Measurements from ENCODE around the gene RPL31. TPM values are rescaled to one million over a fixed set of nuclear protein-coding genes. Genes with fewer than 3 reads are reported as not detected.

The RPL31 gene
- total and polyA plus RNA-seq, 4 donors, result 1,020 to 6,954 (median 2,548) TPM

GRCh38 chr2:100964681-100965169 is 37.4 kb upstream of the RPL31 start:
- Histone ChIP-seq H3K4me3 (no peak overlapping the region), H3K9me3 (ENCODE audit: control insufficient read depth in 4 of 4, insufficient read depth in 3 of 4, low read length in 3 of 4) (peaks cover 0 to 3% (median 0%) of the 10 kb centered on the region in 4 donors), H3K27ac (ENCODE audit: low read depth in 1 of 2, low read length in 1 of 2) (no peak overlapping the region), H3K4me1 (ENCODE audit: control insufficient read depth in 5 of 5, insufficient read depth in 5 of 5, low read length in 5 of 5) (peaks cover 0 to 3% (median 0%) of the 10 kb centered on the region in 5 donors), H3K27me3 (ENCODE audit: control insufficient read depth in 3 of 3, insufficient read depth in 3 of 3, low read length in 2 of 3) (no peaks in the 10 kb centered on the region), H3K9ac (ENCODE audit: insufficient read depth in 1 of 2, low read length in 2 of 2) (no peak overlapping the region), H3K36me3 (ENCODE audit: control insufficient read depth in 4 of 4, insufficient read depth in 4 of 4, low read length in 4 of 4) (peaks cover 0 to 6% (median under 1%) of the 10 kb centered on the region in 4 donors)
- TF ChIP-seq CTCF (IDR thresholded peaks at IDR 0.05; ENCODE audit: control extremely low read depth, extremely low read depth), result no peak
- no peak for DNase-seq
- no peak for ATAC-seq (ENCODE audit: insufficient read depth, low FRiP score)
- WGBS, 2 donors, result 81 to 84% methylated on average over 11 of the region's 11 CpGs

GRCh38 chr2:100965596-100965995 is 36.5 kb upstream of the RPL31 start:
- Histone ChIP-seq H3K4me1 (ENCODE audit: control insufficient read depth in 5 of 5, insufficient read depth in 5 of 5, low read length in 5 of 5) (peaks cover 0 to 3% (median 0%) of the 10 kb centered on the region in 5 donors), H3K27me3 (ENCODE audit: control insufficient read depth in 3 of 3, insufficient read depth in 3 of 3, low read length in 2 of 3) (no peaks in the 10 kb centered on the region), H3K36me3 (ENCODE audit: control insufficient read depth in 4 of 4, insufficient read depth in 4 of 4, low read length in 4 of 4) (peaks cover 0 to 9% (median 2%) of the 10 kb centered on the region in 4 donors), H3K4me3 (no peak overlapping the region), H3K27ac (ENCODE audit: low read depth in 1 of 2, low read length in 1 of 2) (no peak overlapping the region), H3K9ac (ENCODE audit: insufficient read depth in 1 of 2, low read length in 2 of 2) (no peak overlapping the region), H3K9me3 (ENCODE audit: control insufficient read depth in 4 of 4, insufficient read depth in 3 of 4, low read length in 3 of 4) (no peaks in the 10 kb centered on the region)
- no peak for ATAC-seq (ENCODE audit: insufficient read depth, low FRiP score)
- TF ChIP-seq CTCF (IDR thresholded peaks at IDR 0.05; ENCODE audit: control extremely low read depth, extremely low read depth), result no peak
- no peak for DNase-seq
- 96% methylated on average over 5 of the region's 5 CpGs for WGBS, 2 donors

GRCh38 chr2:100967716-100968115 is 34.4 kb upstream of the RPL31 start:
- WGBS, 2 donors, result 91 to 94% methylated on average over 8 of the region's 8 CpGs
- peaks cover 0 to 16% (median 4%) of the 10 kb centered on the region in 4 donors for H3K36me3 ChIP-seq (ENCODE audit: control insufficient read depth in 4 of 4, insufficient read depth in 4 of 4, low read length in 4 of 4)
- H3K4me3 ChIP-seq, result no peak overlapping the region
- ATAC-seq (ENCODE audit: insufficient read depth, low FRiP score) (no peak), DNase-seq (no peak)
- H3K9me3 ChIP-seq (ENCODE audit: control insufficient read depth in 4 of 4, insufficient read depth in 3 of 4, low read length in 3 of 4), result no peaks in the 10 kb centered on the region
- H3K9ac ChIP-seq (ENCODE audit: insufficient read depth in 1 of 2, low read length in 2 of 2), result no peak overlapping the region
- H3K27ac ChIP-seq (ENCODE audit: low read depth in 1 of 2, low read length in 1 of 2), result no peak overlapping the region
- no peaks in the 10 kb centered on the region for H3K4me1 ChIP-seq (ENCODE audit: control insufficient read depth in 5 of 5, insufficient read depth in 5 of 5, low read length in 5 of 5)
- no peak for TF ChIP-seq CTCF (IDR thresholded peaks at IDR 0.05; ENCODE audit: control extremely low read depth, extremely low read depth)
- H3K27me3 ChIP-seq (ENCODE audit: control insufficient read depth in 3 of 3, insufficient read depth in 3 of 3, low read length in 2 of 3), result no peaks in the 10 kb centered on the region

Data from lung (tissue), 12 donors.